H1 (cell line): ENCODE results near the gene JPH2. TPM values are rescaled to one million over a fixed set of nuclear protein-coding genes. Genes with fewer than 3 reads are reported as not detected.

ENCODE experiments used
- CTCF ChIA-PET: fragments of 300-600 bp; sonication (Branson Sonifier 250); formaldehyde crosslinking; loops from one replicate; lab custom pipeline; 2021; ENCODE audit not compliant: partially characterized antibody; lab: Charles Lee
- POLR2A ChIA-PET: fragments of 300-600 bp; sonication (Branson Sonifier 250); formaldehyde crosslinking; loops from one replicate; lab custom pipeline; 2021; ENCODE audit warnings: inconsistent platforms; ENCODE audit not compliant: partially characterized antibody; lab: Charles Lee
- DNase-seq, 2 experiments: peaks; one replicate each; pipeline versions ENCODE4 v3.0.0 to v3.0.0-alpha.2; 2010 to 2022; ENCODE audit warnings: low spot score in 2 of 2, low read depth in 1 of 2, mixed read lengths in 1 of 2
- FAIRE-seq: peaks from 2 replicates; lab custom pipeline; 2011; peaks lifted over from hg19 to GRCh38; lab: Jason Lieb, UNC
- H2AFZ ChIP-seq: 2 replicates; pipeline ENCODE4 v1.8.1; 2012; ENCODE audit warnings: low read length, inconsistent platforms
- H2AK5ac ChIP-seq: 2 replicates; pipeline ENCODE4 v1.6.1; 2013; ENCODE audit warnings: low read depth, low read length
- H2BK120ac ChIP-seq: replicated peaks from 2 replicates; pipeline ENCODE3; 2013; ENCODE audit warnings: low read depth, low read length, inconsistent platforms
- H2BK12ac ChIP-seq: 2 replicates; pipeline ENCODE4 v1.6.1; 2013; ENCODE audit warnings: low read depth, low read length
- H2BK15ac ChIP-seq: 2 replicates; pipeline ENCODE4 v1.6.1; 2013; ENCODE audit warnings: low read length
- H2BK20ac ChIP-seq: 2 replicates; pipeline ENCODE4 v1.6.1; 2013; ENCODE audit warnings: low read length
- H2BK5ac ChIP-seq: 2 replicates; pipeline ENCODE4 v1.6.1; 2013; ENCODE audit warnings: low read depth, low read length
- H3K14ac ChIP-seq: 2 replicates; pipeline ENCODE4 v1.6.1; 2013; ENCODE audit warnings: inconsistent platforms; ENCODE audit not compliant: insufficient read length
- H3K18ac ChIP-seq: 2 replicates; pipeline ENCODE4 v1.6.1; 2013; ENCODE audit warnings: low read length; ENCODE audit errors: extremely low read depth
- H3K23ac ChIP-seq: 2 replicates; pipeline ENCODE4 v1.6.1; 2013; ENCODE audit warnings: inconsistent platforms; ENCODE audit not compliant: insufficient read length
- H3K23me2 ChIP-seq: 2 replicates; pipeline ENCODE4 v1.6.1; 2013; ENCODE audit warnings: low read depth, low read length
- H3K27ac ChIP-seq: 2 replicates; pipeline ENCODE4 v1.6.1; 2011; ENCODE audit warnings: low read depth, low read length, inconsistent platforms
- H3K27me3 ChIP-seq, 4 experiments: replicated peaks in 1 of 4; 1 replicate in 1 of 4; 2 replicates in 3 of 4; pipeline versions ENCODE4 v1.6.1 to v1.8.1; 2011 to 2013; ENCODE audit warnings: low read length in 3 of 4, mild to moderate bottlenecking in 3 of 4, inconsistent platforms in 2 of 4, mixed read lengths in 2 of 4, moderate library complexity in 1 of 4; ENCODE audit not compliant: control insufficient read depth in 3 of 4, insufficient read depth in 3 of 4; ENCODE audit errors: extremely low read depth in 1 of 4
- H3K36me3 ChIP-seq, 4 experiments: 2 replicates each; pipeline versions ENCODE4 v1.6.1 to v1.8.1; 2011 to 2013; ENCODE audit warnings: mild to moderate bottlenecking in 4 of 4, low read length in 3 of 4, moderate library complexity in 2 of 4, control low read depth in 1 of 4, inconsistent platforms in 1 of 4; ENCODE audit not compliant: insufficient read depth in 4 of 4, control insufficient read depth in 2 of 4
- H3K4ac ChIP-seq: replicated peaks from 2 replicates; pipeline ENCODE3; 2013; ENCODE audit warnings: low read length, low read depth, mixed read lengths, inconsistent platforms; ENCODE audit not compliant: insufficient read length
- H3K4me1 ChIP-seq, 4 experiments: replicated peaks in 1 of 4; 1 replicate in 1 of 4; 2 replicates in 3 of 4; pipeline versions ENCODE4 v1.6.1 to v1.8.1; 2011 to 2013; ENCODE audit warnings: low read length in 3 of 4, inconsistent platforms in 2 of 4, mixed read lengths in 1 of 4; ENCODE audit not compliant: insufficient read depth in 4 of 4, control insufficient read depth in 3 of 4
- H3K4me2 ChIP-seq, 2 experiments: 2 replicates each; pipeline versions ENCODE4 v1.6.1 to v1.8.1; 2011 to 2013; ENCODE audit warnings: low read depth in 2 of 2, low read length in 2 of 2, control low read depth in 1 of 2, inconsistent platforms in 1 of 2, mild to moderate bottlenecking in 1 of 2; ENCODE audit not compliant: insufficient read depth in 1 of 2
- H3K4me3 ChIP-seq, 4 experiments: fragments of 200-600, 300-600 bp in 1 of 4; sonication (generic), shearing (Covaris generic), sonication (Bioruptor Twin) in 1 of 4; 2 replicates each; pipeline versions ENCODE4 v1.5.1 to v1.8.1; 2011 to 2016; ENCODE audit warnings: low read length in 4 of 4, low read depth in 3 of 4, control low read depth in 2 of 4, inconsistent platforms in 2 of 4, mild to moderate bottlenecking in 2 of 4, mixed read lengths in 1 of 4, moderate library complexity in 1 of 4; ENCODE audit not compliant: insufficient read depth in 2 of 4; ENCODE audit errors: extremely low read depth in 1 of 4
- H3K56ac ChIP-seq: replicated peaks from 2 replicates; pipeline ENCODE3; 2013; ENCODE audit warnings: low read depth, mild to moderate bottlenecking, mixed read lengths, low read length, inconsistent platforms; ENCODE audit not compliant: insufficient read length
- H3K79me1 ChIP-seq: 2 replicates; pipeline ENCODE4 v1.6.1; 2013; ENCODE audit warnings: low read depth, low read length, control low read depth
- H3K79me2 ChIP-seq, 2 experiments: 2 replicates each; pipeline versions ENCODE4 v1.6.1 to v1.8.1; 2012 to 2013; ENCODE audit warnings: low read length in 2 of 2, mild to moderate bottlenecking in 2 of 2, inconsistent platforms in 1 of 2; ENCODE audit not compliant: insufficient read depth in 2 of 2, control insufficient read depth in 1 of 2
- H3K9ac ChIP-seq, 4 experiments: replicated peaks in 1 of 4; 1 replicate in 1 of 4; 2 replicates in 3 of 4; pipeline versions ENCODE4 v1.6.1 to v1.8.1; 2011 to 2013; ENCODE audit warnings: low read depth in 3 of 4, low read length in 3 of 4, control low read depth in 2 of 4, mild to moderate bottlenecking in 2 of 4, moderate library complexity in 2 of 4, inconsistent platforms in 1 of 4; ENCODE audit errors: extremely low read depth in 1 of 4
- H3K9me3 ChIP-seq, 2 experiments: 2 replicates each; pipeline versions ENCODE4 v1.6.1 to v1.8.1; 2012 to 2013; ENCODE audit warnings: mild to moderate bottlenecking in 2 of 2, moderate library complexity in 2 of 2, control low read depth in 1 of 2, inconsistent platforms in 1 of 2, low read depth in 1 of 2, low read length in 1 of 2, mixed read lengths in 1 of 2; ENCODE audit not compliant: insufficient read depth in 2 of 2
- H4K20me1 ChIP-seq, 2 experiments: replicated peaks in 1 of 2; 2 replicates each; pipeline versions ENCODE3 to v1.8.1; 2011 to 2013; ENCODE audit warnings: inconsistent platforms in 2 of 2, low read length in 2 of 2, mild to moderate bottlenecking in 1 of 2; ENCODE audit not compliant: insufficient read depth in 2 of 2, control insufficient read depth in 1 of 2
- H4K5ac ChIP-seq: 2 replicates; pipeline ENCODE4 v1.6.1; 2013; ENCODE audit warnings: low read length, low read depth, mixed read lengths, inconsistent platforms; ENCODE audit not compliant: insufficient read length
- H4K8ac ChIP-seq: 2 replicates; pipeline ENCODE4 v1.8.0; 2013; ENCODE audit warnings: mild to moderate bottlenecking, moderate library complexity, low read length, inconsistent platforms; ENCODE audit not compliant: insufficient read depth; ENCODE audit errors: extremely low read depth
- H4K91ac ChIP-seq: replicated peaks from 2 replicates; pipeline ENCODE3; 2013; ENCODE audit warnings: low read length, mixed read lengths, inconsistent platforms; ENCODE audit not compliant: insufficient read length
- BACH1 ChIP-seq: IDR thresholded peaks from 2 replicates; pipeline ENCODE4 v1.6.1; 2012; ENCODE audit warnings: low read length, improper control_type of control experiment
- CBX8 ChIP-seq: fragments of 300-800, 300-1000 bp; sonication (generic); IDR thresholded peaks from 2 replicates; pipeline ENCODE4 v1.7.1; 2016; ENCODE audit warnings: low read depth, low read length, borderline replicate concordance
- EGR1 ChIP-seq: IDR thresholded peaks from 2 replicates; pipeline ENCODE4 v1.6.1; 2011; ENCODE audit warnings: low read depth, low read length, borderline replicate concordance
- WGBS, 2 experiments: shearing (Covaris generic) in 1 of 2; methylation state at CpG; one replicate each; pipeline versions ENCODE4 v1.1.6 to v1.1.7; 2013 to 2015; ENCODE audit warnings: low lambda C conversion rate in 2 of 2, mixed read lengths in 2 of 2, inconsistent platforms in 1 of 2, low coverage in 1 of 2, missing lambda C conversion rate in 1 of 2; ENCODE audit not compliant: insufficient replicate concordance in 2 of 2, insufficient coverage in 1 of 2, insufficient read length in 1 of 2; ENCODE audit errors: extremely low coverage in 1 of 2, missing lambda C conversion rate in 1 of 2; 5-methylcytosine and 5-hydroxymethylcytosine counted together
- polyA plus RNA-seq, 7 experiments: library from polyadenylated mRNA; depleted of rRNA in 3 of 7; stranded (reverse) in 5 of 7; unstranded in 2 of 7; fragments of >200 nt in 5 of 7; fragments of 200-250 nt in 2 of 7; gene quantifications; 1 replicate in 5 of 7; 2 replicates in 1 of 7; 4 replicates in 1 of 7; pipeline versions ENCODE4 v1.2.1 to v1.2.3, GENCODE V29; 2011 to 2013; ENCODE audit warnings: missing spikeins in 2 of 7, mixed read lengths in 2 of 7
- total RNA-seq: library from RNA; stranded (reverse); fragmentation: NEBNext Ultra II Directional; extraction: Animal tissue kit (Norgen Biotek cat#: 25700); gene quantifications from 2 replicates; pipeline ENCODE4 v1.2.1, GENCODE V29; 2021

JPH2 gene
- total and polyA plus RNA-seq, 2 of the 8 experiments (the other 6 are each of a cell fraction or from before 2014, with no cell fraction given): 0.59 to 1.3 TPM

- WGBS, 2 experiments: 88% methylated on average over 3 of the region's 3 CpGs; no CpG with 5 or more reads in 1 of the 2 experiments
- ChIA-PET CTCF (interaction anchor here (0.6 to 2.3 kb wide), 5 partner anchors 11 to 63 kb away, joined by 3 to 7 read pairs (median 3); no protein-coding TSS in a partner anchor), POLR2A (interaction anchor here (0.7 kb wide), 1 partner anchor 61 kb away, joined by 3 read pairs; the partner anchor contains the start of gene JPH2)
- H3K4me3 ChIP-seq: no peak overlapping the region
- no peak for FAIRE-seq
- no peak overlapping the region for H4K5ac ChIP-seq
- H3K4me1 ChIP-seq: peaks cover 0 to 2% (median 0%) of the 10 kb centered on the region in 4 experiments; a peak in 2 of 7 replicates
- H4K8ac ChIP-seq: no peak overlapping the region
- no peak overlapping the region for H2BK120ac ChIP-seq
- H2BK5ac ChIP-seq: no peak overlapping the region
- H3K79me1 ChIP-seq: no peaks in the 10 kb centered on the region
- no peak for DNase-seq
- no peak overlapping the region for H2AFZ ChIP-seq
- H3K27me3 ChIP-seq: no peaks in the 10 kb centered on the region
- H3K23ac ChIP-seq: no peak overlapping the region
- no peak overlapping the region for H3K4me2 ChIP-seq
- H4K91ac ChIP-seq: no peak overlapping the region
- no peak overlapping the region for H3K9ac ChIP-seq
- no peak overlapping the region for H3K14ac ChIP-seq
- no peak overlapping the region for H3K56ac ChIP-seq
- no peaks in the 10 kb centered on the region for H3K23me2 ChIP-seq
- no peaks in the 10 kb centered on the region for H3K9me3 ChIP-seq
- no peak overlapping the region; the same call in 1 of the 2 replicates for H2AK5ac ChIP-seq
- H3K79me2 ChIP-seq: no peaks in the 10 kb centered on the region
- no peaks in the 10 kb centered on the region for H3K36me3 ChIP-seq
- no peak overlapping the region for H3K4ac ChIP-seq
- TF ChIP-seq EGR1 (no peak), BACH1 (no peak), CBX8 (no peak)
- H2BK12ac ChIP-seq: no peak overlapping the region
- H4K20me1 ChIP-seq: no peaks in the 10 kb centered on the region
- no peak overlapping the region for H2BK15ac ChIP-seq
- no peak overlapping the region for H2BK20ac ChIP-seq
- no peak overlapping the region for H3K27ac ChIP-seq
- no peak overlapping the region for H3K18ac ChIP-seq
Measured at GRCh38 chr20:44126445-44126844, 60.5 kb downstream of the JPH2 start.
